ENCODE results near the gene ELFN1.

ELFN1 gene

GRCh38 chr7:1741751-1742554 is 71.9 kb downstream of the ELFN1 start:
- DNase-seq (ENCODE audit: low read depth): no peak

- DNase-seq (ENCODE audit: low read depth): no peak
Measured at GRCh38 chr7:1742555-1743303, 72.7 kb downstream of the ELFN1 start.

- no peak for DNase-seq (ENCODE audit: low read depth)
Measured at GRCh38 chr7:1743481-1744230, 73.6 kb downstream of the ELFN1 start.

DNA sequence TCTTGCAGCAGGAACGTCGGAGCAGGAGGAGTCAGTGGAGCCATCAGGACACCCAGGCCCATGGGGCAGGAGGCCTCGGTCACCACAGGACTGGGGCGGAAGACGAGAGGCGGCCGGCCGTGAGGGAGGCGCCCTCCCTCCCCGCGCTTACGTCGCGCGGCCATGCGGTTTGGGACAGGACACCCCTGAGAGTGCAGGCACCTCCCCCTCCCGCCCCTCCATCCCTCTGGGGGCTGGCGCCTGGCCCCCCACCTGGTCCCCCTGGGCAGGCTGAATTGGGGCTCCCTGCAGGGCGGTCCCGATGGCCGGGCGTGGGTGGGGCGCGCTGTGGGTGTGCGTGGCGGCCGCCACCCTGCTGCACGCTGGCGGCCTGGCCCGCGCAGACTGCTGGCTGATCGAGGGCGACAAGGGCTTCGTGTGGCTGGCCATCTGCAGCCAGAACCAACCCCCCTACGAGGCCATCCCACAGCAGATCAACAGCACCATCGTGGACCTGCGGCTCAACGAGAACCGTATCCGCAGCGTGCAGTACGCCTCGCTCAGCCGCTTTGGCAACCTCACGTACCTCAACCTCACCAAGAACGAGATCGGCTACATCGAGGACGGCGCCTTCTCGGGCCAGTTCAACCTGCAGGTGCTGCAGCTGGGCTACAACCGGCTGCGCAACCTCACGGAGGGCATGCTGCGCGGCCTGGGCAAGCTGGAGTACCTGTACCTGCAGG is 74.4 kb downstream of the ELFN1 start:
- no peak for DNase-seq (ENCODE audit: low read depth)

DNA sequence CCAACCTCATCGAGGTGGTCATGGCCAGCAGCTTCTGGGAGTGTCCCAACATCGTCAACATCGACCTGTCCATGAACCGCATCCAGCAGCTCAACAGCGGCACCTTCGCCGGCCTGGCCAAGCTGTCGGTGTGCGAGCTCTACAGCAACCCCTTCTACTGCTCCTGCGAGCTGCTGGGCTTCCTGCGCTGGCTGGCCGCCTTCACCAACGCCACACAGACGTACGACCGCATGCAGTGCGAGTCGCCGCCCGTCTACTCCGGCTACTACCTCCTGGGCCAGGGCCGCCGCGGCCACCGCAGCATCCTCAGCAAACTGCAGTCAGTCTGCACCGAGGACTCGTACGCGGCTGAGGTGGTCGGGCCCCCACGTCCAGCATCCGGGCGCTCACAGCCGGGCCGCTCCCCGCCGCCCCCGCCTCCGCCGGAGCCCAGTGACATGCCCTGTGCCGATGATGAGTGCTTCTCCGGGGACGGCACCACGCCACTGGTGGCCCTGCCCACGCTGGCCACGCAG is 75.0 kb downstream of the ELFN1 start:
- DNase-seq (ENCODE audit: low read depth): no peak

- no peak for DNase-seq (ENCODE audit: low read depth)
Measured at GRCh38 chr7:1745576-1746490, 75.8 kb downstream of the ELFN1 start.

DNA sequence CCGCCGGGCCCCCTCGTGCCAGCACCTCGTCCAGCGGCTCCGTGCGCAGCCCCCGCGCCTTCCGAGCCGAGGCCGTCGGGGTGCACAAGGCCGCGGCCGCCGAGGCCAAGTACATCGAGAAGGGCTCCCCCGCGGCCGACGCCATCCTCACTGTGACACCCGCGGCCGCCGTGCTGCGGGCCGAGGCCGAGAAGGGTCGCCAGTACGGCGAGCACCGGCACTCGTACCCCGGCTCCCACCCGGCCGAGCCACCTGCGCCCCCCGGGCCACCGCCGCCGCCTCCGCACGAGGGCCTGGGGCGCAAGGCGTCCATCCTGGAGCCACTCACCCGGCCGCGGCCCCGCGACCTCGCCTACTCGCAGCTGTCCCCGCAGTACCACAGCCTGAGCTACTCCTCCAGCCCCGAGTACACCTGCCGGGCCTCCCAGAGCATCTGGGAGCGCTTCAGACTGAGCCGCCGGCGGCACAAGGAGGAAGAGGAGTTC is 76.5 kb downstream of the ELFN1 start:
- no peak for DNase-seq (ENCODE audit: low read depth)

- DNase-seq (ENCODE audit: low read depth): no peak
Measured at GRCh38 chr7:1747004-1747801, 77.1 kb downstream of the ELFN1 start.

DNA sequence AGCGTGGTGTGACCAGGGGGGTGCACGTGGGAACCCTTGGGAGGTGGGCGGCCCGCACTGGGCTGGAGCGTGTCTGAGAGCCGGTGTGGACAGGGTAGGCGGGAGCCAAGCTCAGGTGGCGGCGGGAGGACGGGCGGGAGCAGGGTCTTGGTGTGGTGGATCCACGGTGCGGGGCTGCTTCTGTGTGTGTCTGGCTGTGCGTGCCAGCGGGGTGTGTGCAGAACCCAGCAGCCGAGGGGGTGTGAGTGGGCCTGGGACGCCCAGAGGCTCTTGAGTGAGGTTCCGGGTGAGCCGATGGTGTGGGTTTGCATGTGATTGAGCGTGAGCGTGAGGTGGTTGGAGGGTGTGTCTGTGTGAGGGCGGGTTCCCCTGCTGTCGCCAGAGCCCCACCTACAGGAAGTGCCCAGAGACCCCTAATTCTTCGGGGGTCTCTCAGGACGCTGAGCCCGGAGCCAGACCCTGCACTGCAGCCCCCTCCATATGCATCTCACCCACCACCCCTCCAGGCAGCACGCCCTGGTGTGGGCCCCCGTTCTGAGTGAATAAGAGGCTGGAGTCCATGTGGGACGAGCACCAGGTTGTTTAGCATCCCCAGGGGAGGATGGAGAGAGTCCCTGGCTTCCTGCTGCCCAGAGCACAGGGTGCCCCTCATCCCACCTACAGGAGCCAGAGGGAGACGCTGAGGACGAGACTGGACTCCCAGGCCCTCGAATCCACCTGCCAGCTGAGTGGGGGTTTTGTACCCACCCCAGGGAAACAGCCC is 78.2 kb downstream of the ELFN1 start:
- no peak for DNase-seq (ENCODE audit: low read depth)

GRCh38 chr7:1748839-1749173 is 78.7 kb downstream of the ELFN1 start:
- no peak for DNase-seq (ENCODE audit: low read depth)

DNA sequence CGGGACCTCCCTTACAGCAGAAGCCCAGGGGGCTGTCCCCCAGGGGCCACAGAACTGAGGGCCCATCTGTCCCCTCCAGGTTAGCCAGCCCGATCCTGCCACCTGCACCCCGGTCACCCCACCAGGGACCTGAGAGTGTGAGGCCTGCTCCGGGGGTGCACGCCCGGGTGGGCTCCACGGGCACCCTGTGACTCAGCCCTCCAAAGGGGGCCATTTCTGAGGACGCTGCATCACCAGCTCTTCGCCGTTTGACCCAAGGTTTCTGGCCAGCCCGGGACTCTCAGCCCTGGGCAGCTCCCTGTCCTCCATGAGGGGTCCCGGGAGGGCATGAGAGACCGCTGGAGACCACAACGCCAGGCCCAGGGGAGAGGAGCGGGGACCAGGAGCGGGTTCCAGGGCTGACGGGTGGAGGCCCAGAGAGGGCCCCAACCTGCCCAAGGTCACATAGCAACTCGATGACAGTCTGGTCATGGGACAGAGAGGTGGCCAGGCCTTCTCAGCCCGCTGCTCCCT is 79.3 kb downstream of the ELFN1 start:
- no peak for DNase-seq (ENCODE audit: low read depth)

DNA sequence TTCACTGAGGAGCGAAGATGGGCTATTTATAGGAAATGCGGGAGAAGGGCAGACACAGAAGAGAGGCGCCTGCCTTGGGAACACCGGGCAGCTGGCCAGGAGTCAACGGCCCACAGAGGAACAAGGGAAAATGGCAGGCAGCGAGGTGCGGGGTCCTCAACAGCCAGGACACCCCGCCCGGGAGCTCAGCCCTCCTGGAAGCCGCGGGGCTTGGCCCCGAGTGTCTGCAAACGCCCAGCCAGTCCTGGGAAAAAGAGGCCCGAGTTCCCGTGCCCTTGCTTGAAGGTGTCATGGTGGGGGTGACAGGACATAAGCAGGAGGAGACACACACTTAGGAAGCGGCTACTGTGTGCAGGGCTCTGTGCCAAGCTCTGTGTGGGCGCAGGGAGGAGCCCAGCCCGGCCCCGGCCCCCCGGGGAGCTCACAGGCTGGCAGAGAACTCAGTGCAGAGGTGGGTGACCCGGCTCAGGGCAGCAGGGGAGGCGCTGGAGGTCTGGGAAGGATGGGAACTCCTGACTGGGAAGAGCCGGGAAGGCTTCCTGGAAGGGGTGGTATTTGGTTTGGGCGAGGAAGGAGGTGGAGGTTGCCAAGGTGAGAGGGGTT is 79.9 kb downstream of the ELFN1 start:
- no peak for DNase-seq (ENCODE audit: low read depth)

GRCh38 chr7:1750541-1751021 is 80.5 kb downstream of the ELFN1 start:
- DNase-seq (ENCODE audit: low read depth): no peak

DNA sequence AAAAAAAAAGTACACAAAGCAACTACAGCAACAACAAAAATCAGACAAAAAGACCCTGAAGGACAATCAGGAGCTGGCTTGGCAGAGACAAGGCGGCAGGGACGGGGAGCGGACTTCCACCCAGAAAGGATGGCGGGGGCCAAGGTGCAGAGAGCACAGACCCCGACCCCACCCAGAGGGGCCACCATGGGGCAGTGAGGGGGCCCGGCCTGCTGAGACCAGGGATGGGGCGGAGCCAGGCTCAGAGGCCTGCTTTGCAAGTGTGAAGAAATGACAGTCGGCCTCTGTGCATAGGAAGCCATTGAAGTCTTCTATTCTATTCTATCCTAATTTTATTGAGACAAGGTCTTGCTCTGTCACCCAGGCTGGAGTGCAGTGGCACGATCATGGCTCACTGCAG is 82.0 kb downstream of the ELFN1 start:
- no peak for DNase-seq (ENCODE audit: low read depth)

- DNase-seq (ENCODE audit: low read depth): no peak
Measured at GRCh38 chr7:1752771-1753563, 82.9 kb downstream of the ELFN1 start.

- DNase-seq (ENCODE audit: low read depth): no peak
Measured at GRCh38 chr7:1753564-1753867, 83.4 kb downstream of the ELFN1 start.

DNA sequence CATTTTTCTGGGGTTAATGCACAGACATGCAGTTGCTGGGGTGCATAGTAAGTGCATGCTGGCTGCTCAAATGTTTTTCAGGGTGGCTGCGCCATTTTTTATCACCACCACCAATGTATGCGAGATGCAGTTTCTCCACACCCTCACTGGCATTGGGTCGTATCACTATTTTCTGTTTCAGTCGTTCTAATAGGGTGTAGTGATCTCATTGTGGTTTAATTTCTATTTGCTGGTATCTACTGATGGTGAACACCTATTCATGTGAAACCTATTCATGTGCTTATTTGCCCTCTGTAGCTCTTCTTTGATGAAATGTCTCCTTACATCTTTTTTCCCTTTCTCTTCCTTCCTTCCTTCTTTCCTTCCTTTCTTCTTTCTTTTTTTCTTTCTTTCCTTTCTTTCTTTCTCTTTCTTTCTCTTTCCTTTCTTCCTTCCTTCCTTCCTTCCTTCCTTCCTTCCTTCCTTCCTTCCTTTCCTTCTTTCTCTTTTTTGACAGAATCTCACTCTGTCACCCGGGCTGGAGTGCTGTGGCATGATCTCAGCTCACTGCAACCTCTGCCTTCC is 84.3 kb downstream of the ELFN1 start:
- no peak for DNase-seq (ENCODE audit: low read depth)

Measured in activated T-cell treated with anti-CD3 and anti-CD28 coated beads for 48 hours (primary cell).